Left kidney (tissue), 2 donors: ENCODE results near the gene SF3B6. TPM values are rescaled to one million over a fixed set of nuclear protein-coding genes. Genes with fewer than 3 reads are reported as not detected.
A peak's percentile ranks its signal among the peaks of the same experiment; 100 is the strongest.
"Not testable (repeated sequence)": the region's sequence is repeated elsewhere in the genome, so short reads cannot be mapped to it uniquely, and the experiment has no call there.

ENCODE experiments used
- DNase-seq: peaks from one replicate; pipeline ENCODE4 v3.0.0-alpha.2; 2013
- polyA plus RNA-seq: library from polyadenylated mRNA; unstranded; fragments of 120-200 nt; gene quantifications from one replicate; pipeline ENCODE4 v1.2.1, GENCODE V29; 2013; ENCODE audit not compliant: insufficient read length

The SF3B6 gene
- polyA plus RNA-seq, 1 donor: 145 TPM

DNA sequence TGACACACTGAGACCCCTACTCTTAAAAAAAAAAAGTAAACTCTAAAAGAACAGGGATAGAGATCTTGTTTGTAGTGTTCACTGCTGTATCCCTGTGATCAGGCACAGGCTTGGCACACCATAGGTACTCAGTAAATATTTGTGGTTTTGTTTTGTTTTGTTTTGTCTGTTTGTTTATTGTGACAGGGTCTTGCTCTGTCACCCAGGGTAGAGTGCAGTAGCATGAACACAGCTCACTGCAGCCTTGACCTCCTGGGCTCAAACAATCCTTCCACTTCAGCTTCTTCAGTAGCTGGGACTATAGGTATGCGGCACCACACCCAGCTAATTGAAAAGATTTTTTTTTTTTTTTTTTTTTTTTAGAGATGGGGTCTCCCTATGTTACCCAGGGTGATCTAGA lies 23.2 kb downstream of the SF3B6 start:
- no peak for DNase-seq

DNA sequence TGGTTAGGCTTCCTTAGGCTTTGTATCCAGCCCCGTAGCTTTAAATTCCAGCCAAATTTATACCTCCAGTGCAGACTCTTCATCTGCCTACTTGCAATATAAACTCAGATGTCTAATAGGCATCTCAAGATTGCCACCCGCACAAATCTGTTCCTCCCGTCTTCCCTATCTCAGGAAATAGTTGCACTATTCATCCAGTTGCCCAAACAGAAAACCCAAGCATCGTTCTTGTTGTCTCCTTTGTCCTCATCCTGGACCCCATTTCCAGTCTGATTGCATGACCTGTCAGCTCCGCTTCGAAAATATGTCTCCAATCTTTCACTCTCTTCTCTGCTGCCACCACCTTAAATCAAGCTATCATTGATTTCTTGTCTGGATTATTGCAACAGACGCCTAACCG lies 24.3 kb downstream of the SF3B6 start:
- no peak for DNase-seq

- peak; percentile 18 for DNase-seq
Measured at GRCh38 chr2:24050041-24050979, 25.8 kb downstream of the SF3B6 start.

DNA sequence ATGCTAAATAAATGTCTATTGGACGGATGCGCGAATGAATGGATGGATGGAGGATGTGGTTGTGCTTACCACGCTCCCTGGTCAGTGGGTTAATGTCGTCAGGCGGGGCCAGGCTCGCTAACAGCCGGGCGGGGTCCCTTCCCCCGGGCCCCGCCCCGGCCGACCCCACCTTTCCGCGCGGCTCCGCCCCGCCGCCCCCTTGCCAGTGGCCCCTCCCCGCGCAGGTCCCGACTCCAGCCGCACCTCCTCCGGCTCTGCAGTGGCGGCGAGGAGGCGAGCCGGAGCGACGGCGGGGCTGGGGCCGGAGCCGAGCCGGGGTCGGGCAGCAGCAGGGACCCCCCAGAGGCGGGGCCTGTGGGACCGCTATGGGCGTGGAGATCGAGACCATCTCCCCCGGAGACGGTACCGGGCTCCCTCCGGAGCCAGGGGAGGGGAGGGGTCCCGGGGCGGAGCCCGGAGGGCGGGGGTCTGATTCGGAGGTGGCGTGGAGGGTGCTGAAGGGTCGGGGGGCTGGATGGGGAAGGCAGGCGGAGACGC lies 26.6 kb downstream of the SF3B6 start, which contains the start of gene FKBP1B:
TSS of gene FKBP1B (plus strand) at position 257 of the 537 bp plus-strand sequence. CDS start at position 366, 109 bp downstream.
- DNase-seq: peak; percentile 49

DNA sequence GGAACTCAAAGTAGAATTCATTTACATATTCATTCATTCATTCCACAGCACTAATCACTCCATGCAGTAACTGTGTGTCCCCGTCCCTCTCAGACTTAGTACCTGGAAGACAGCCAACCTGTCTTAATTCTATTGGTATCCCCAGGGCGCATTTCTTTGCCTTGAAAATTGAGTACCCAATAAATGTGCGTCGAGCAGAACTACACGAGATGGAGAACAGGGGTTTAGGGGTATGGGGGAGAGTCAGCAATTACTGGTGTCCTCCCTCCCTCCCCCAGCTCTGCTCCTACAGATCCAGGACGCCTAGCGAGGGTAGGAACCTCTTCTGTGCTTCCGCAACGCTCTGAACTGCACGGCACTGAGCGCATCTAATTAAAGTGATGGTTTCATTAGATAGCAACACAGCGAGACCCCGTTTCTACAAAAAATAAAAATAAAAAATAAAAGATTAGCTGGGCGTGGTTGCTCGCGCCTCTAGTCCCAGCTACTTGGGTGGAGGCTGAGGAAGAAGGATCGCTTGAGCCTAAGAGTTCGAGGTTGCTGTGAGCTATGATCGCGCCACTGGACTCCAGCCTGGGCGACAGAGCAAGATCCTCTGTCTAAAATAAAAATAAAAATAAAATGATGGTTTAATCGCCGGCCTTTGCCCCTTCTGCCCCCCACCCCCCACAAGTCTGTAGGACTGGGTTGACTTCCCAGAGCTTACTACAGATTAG lies 27.2 kb downstream of the SF3B6 start:
- no peak for DNase-seq

- no peak for DNase-seq
Measured at GRCh38 chr2:24047703-24048033, 28.5 kb downstream of the SF3B6 start.

DNA sequence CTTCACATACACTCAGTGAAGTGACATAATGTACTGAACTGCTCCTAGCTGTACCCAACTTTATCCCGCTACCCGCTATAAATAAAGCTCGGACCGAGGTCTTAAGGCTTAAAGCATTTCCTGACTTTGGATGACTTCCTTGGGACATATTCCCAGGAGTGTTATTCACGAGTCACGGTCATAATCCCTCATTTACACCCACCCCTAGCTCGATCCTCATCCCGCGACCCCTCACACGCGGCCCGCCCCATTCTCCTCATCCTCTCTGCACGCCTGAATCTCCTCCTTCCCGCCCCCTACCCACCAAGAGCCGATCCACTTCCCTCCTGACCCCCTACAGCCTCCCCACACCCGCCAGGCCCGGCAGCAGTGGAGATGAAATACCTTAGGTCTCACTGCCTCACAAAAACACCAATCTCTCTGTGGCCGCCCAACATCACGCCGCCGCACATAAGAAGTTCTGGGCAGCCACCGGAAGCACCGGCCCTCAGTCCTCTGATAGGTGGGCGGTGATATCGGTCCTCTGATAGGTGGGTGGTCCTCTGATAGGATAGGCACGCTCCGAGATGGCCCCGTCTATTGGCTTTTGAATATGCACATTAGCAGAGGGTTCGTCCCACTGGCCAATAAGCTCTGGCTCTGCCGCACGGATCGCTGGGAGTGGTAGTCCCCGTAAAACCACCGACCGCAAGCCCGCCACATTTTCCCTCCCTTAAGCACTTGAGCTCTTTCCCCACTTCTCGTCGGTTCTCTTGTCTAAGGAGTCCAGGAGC lies 29.0 kb downstream of the SF3B6 start, which contains the start of gene WDCP:
TSS of gene WDCP (minus strand) at position 462 of the 773 bp plus-strand sequence. CDS start 7,897 bp downstream, outside the sequence.
- DNase-seq: peak; percentile 97

- DNase-seq: no peak
Measured at GRCh38 chr2:24046599-24046929, 29.6 kb downstream of the SF3B6 start.

DNA sequence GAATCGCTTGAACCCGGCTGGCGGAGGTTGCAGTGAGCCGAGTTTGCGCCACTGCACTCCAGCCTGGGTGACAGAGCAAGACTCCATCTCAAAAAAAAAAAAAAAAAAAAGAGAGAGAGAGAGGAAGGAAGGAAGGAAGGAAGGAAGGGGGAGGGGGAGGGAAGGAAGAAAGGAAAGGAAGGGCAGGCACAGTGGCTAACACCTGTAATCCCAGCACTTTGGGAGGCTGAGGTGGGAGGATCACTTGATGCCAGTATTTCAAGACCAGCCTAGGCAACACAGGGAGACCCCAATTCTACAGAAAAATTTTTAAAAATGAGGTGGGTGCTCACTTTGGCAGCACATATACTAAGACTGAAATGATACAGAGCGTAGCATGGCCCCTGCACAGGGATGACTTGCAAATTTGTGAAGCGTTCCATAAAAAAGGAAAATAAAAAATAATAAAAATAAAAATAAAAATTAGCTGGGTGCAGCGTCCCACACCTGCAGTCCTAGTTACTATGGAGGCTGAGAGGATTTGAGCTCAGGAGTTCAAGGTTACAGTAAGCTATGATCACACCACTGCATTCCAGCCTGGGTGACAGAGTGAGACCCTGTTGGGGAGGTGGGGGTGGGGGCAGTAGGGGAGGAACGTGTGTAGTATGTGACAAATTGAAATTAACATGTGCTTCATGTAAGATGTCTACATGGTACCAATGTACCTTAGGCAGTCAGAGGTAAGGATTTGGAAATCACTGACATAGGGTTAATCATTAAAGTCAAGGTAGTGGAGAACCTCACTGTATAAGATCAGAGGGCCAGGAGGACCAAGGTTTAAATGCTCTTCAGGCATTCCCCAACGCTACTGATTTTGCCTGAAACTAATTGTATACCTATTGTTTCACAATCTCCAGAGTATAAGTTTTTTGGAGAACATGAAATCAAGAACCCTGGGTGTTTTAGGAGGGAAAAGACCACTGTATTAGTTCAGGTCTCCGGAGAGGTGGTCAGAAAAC lies 30.3 kb downstream of the SF3B6 start:
- no peak for DNase-seq

- not testable (repeated sequence) for DNase-seq
Measured at GRCh38 chr2:24043133-24043532, 33.0 kb downstream of the SF3B6 start.

DNA sequence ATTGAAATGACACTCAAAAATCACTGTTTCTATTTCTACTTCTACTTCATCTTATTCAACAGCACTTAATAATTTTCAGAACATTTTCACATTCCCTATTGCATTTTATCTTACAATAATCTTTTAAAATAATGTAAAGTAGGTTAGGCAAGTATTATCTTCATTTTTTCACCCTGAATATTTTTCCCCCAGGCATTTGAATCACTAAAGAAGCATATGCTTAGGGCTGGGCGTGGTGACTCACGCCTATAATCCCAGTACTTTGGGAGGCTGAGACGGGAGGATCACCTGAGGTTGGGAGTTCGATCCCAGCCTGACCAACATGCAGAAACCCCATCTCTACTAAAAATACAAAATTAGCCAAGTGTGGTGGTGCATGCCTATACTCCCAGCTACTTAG lies 35.6 kb downstream of the SF3B6 start:
- DNase-seq: no peak

- DNase-seq: no peak
Measured at GRCh38 chr2:24038786-24039499, 37.2 kb downstream of the SF3B6 start.

GRCh38 chr2:24026233-24026632 lies 49.9 kb downstream of the SF3B6 start:
- DNase-seq: no peak

- no peak for DNase-seq
Measured at GRCh38 chr2:24024996-24025663, 51.0 kb downstream of the SF3B6 start.

GRCh38 chr2:24024018-24024417 lies 52.1 kb downstream of the SF3B6 start:
- no peak for DNase-seq

- no peak for DNase-seq
Measured at GRCh38 chr2:24022975-24023575, 53.1 kb downstream of the SF3B6 start.

DNA sequence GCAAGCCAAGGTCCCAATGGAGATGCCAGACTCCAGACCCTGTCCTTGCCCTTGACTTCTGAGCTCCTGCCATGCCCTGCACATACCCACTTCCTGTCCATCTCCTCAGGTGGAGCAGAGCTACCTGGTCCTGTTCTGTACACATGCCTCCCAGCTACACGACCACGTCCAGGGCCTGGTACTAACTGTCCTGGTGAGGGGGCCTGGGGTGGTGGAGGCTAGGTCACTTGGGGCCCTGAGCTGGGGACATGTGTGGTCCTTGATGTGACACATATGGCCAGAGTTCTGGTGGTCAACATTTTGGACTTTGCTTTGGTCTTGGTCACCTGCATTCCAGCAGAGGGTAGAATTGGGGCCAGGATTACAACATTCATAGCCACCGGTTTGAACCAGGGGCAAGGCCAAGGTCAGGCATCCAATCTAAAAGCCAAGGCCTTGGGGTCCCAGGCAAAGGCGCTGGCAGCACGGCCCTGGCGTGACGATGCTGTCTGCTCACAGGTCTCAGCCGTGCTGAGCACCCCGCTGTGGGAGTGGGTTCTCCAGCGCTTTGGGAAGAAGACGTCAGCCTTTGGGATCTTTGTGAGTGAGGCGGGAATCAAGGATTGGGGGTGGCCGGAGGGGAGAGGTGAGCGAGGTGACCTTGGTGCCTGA lies 53.7 kb downstream of the SF3B6 start:
- DNase-seq: no peak

DNA sequence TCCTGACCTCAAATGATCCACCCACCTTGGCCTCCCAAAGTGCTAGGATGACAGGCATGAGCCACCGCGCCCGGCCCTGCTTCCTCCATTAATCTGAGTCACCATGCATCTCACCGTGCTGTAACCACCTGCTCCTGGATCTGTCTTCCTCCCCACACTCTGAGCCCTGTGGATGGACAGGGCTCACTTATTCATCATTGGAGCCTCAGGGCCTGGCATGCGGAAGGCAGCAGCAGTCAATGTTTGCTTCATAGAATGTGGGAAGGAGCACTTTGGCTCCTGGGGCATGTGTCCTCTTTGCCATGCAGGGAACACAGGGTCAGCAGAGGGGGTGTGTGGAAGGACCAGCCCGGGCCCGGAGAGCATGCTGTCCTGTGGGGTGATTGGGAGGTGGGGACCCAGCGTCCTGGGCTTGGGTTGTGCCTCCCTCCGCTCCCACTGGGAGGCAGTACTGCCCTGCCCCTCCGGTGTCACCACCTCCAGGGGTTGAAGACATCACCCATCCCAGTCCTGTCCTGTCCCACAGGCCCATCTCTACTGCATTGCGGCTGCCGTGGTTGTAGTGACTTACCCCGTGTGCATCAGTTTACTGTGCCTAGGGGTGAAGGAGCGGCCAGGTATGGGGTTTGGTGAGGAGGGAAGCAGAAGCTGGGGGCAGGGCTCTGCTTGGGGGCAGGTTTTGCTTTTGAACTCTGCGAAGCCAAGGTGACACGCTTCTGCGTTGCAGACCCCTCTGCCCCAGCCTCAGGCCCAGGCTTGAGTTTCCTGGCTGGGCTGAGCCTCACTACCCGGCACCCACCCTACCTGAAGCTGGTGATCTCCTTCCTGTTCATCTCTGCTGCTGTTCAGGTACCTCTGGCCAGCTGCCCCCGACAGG lies 54.8 kb downstream of the SF3B6 start:
- DNase-seq: no peak
